Endodermal cell (in vitro differentiated cells): Measurements from ENCODE around the gene CEACAM19. TPM values are rescaled to one million over a fixed set of nuclear protein-coding genes. Genes with fewer than 3 reads are reported as not detected.

Experiments
- DNase-seq: peaks from one replicate; pipeline ENCODE4 v3.0.0-alpha.2; 2017
- H3K27ac ChIP-seq: 2 replicates; pipeline ENCODE4 v1.5.1; 2013; ENCODE audit warnings: mild to moderate bottlenecking, low read depth, low read length, moderate library complexity
- H3K27me3 ChIP-seq: 2 replicates; pipeline ENCODE4 v1.6.1; 2013; ENCODE audit warnings: mild to moderate bottlenecking, low read length, moderate library complexity; ENCODE audit not compliant: insufficient read depth, control insufficient read depth, poor library complexity, severe bottlenecking
- H3K36me3 ChIP-seq: 2 replicates; pipeline ENCODE4 v1.7.0; 2013; ENCODE audit warnings: mild to moderate bottlenecking, low read length, moderate library complexity; ENCODE audit not compliant: control insufficient read depth, insufficient read depth
- H3K4me1 ChIP-seq: one replicate; pipeline ENCODE4 v1.7.0; 2013; ENCODE audit warnings: low read length; ENCODE audit not compliant: control insufficient read depth, insufficient read depth
- H3K4me3 ChIP-seq: 2 replicates; pipeline ENCODE4 v1.5.1; 2013; ENCODE audit warnings: mild to moderate bottlenecking, low read length, moderate library complexity
- H3K9ac ChIP-seq: 2 replicates; pipeline ENCODE4 v1.6.1; 2013; ENCODE audit warnings: mild to moderate bottlenecking, low read length, moderate library complexity; ENCODE audit not compliant: poor library complexity, severe bottlenecking; ENCODE audit errors: extremely low read depth
- H3K9me3 ChIP-seq: 2 replicates; pipeline ENCODE4 v1.6.1; 2013; ENCODE audit warnings: mild to moderate bottlenecking, low read length, moderate library complexity; ENCODE audit not compliant: control insufficient read depth
- H3K27ac Mint-ChIP-seq: 2 replicates; pipeline ENCODE4 v1.8.0; 2020; ENCODE audit warnings: mixed read lengths
- H3K27me3 Mint-ChIP-seq: 2 replicates; pipeline ENCODE4 v1.8.0; 2021; ENCODE audit warnings: mild to moderate bottlenecking, mixed read lengths; ENCODE audit not compliant: insufficient read depth
- H3K36me3 Mint-ChIP-seq: 2 replicates; pipeline ENCODE4 v1.8.0; 2020; ENCODE audit warnings: low read depth, mixed read lengths
- H3K4me1 Mint-ChIP-seq: 2 replicates; pipeline ENCODE4 v1.8.0; 2020; ENCODE audit warnings: mixed read lengths
- H3K4me3 Mint-ChIP-seq: 2 replicates; pipeline ENCODE4 v1.8.0; 2020; ENCODE audit warnings: mild to moderate bottlenecking, moderate library complexity, mixed read lengths
- H3K9me3 Mint-ChIP-seq: 2 replicates; pipeline ENCODE4 v1.8.0; 2020; ENCODE audit warnings: mild to moderate bottlenecking, mixed read lengths
- CTCF ChIP-seq: fragments of 200-600 bp; sonication (generic); conservative IDR thresholded peaks from 2 replicates; pipeline ENCODE4 v1.5.0; 2021; ENCODE audit warnings: antibody characterized with exemption, mild to moderate bottlenecking
- WGBS, 2 experiments: methylation state at CpG; one replicate each; pipeline versions ENCODE4 v1.1.5 to v1.1.7; 2013; ENCODE audit warnings: missing lambda C conversion rate in 2 of 2, mixed read lengths in 1 of 2; ENCODE audit not compliant: insufficient coverage in 1 of 2, insufficient read length in 1 of 2; 5-methylcytosine and 5-hydroxymethylcytosine counted together
- long read RNA-seq, 4 experiments: library from polyadenylated mRNA in 2 of 4; library from RNA in 1 of 4; library from capped mRNA in 1 of 4; stranded (forward) in 3 of 4; unstranded in 1 of 4; transcript quantifications; one replicate each; pipeline ENCODE4 v2.0.0, GENCODE V29; 2020 to 2021; ENCODE audit warnings: inconsistent platforms in 1 of 4
- polyA plus RNA-seq, 2 experiments: library from polyadenylated mRNA; stranded (reverse); fragments of 50-300 nt; gene quantifications; one replicate each; pipeline ENCODE4 v1.2.3, GENCODE V29; 2013
- total RNA-seq, 2 donors: library from RNA; stranded (reverse); fragmentation: NEBNext Ultra II Directional in 1 of 2; extraction: Animal tissue kit (Norgen Biotek cat#: 25700) in 1 of 2; gene quantifications; 2 replicates in 1 of 2; 3 replicates in 1 of 2; pipeline ENCODE4 v1.2.1, GENCODE V29; 2021

The CEACAM19 gene
- total RNA-seq = 1 to 10 TPM; 2.2 to 2.8 TPM
- 2.3 TPM for polyA plus RNA-seq (2013, experiment 1 of 2)
- 2.2 TPM for polyA plus RNA-seq (2013, experiment 2 of 2)
- long read RNA-seq, experiment 1, partial matches to known transcripts = 0 of 1 reads
- long read RNA-seq, experiment 1, other reads (novel, unspliced or antisense) = 1 of 1 reads
- long read RNA-seq, experiment 2, partial matches to known transcripts = 0 of 2 reads
- long read RNA-seq, experiment 2, other reads (novel, unspliced or antisense) = 2 of 2 reads
- long read RNA-seq, experiment 3, partial matches to known transcripts = 0 of 3 reads
- long read RNA-seq, experiment 3, other reads (novel, unspliced or antisense) = 3 of 3 reads
- long read RNA-seq, experiment 4, partial matches to known transcripts = 0 of 1 reads
- long read RNA-seq, experiment 4, other reads (novel, unspliced or antisense) = 1 of 1 reads

GRCh38 chr19:44671400-44671799, at the start of gene CEACAM19:
CEACAM19 (plus strand) TSS chr19:44671482; CDS start chr19:44671932, 450 bp downstream.
- H3K4me1 ChIP-seq = no peaks in the 10 kb centered on the region
- H3K27me3 ChIP-seq = no peaks in the 10 kb centered on the region
- H3K36me3 ChIP-seq = no peaks in the 10 kb centered on the region
- Mint-ChIP-seq H3K4me3 (no peak within 1 kb of the TSS), H3K36me3 (no peaks in the 10 kb centered on the region), H3K4me1 (no peaks in the 10 kb centered on the region), H3K9me3 (no peaks in the 10 kb centered on the region), H3K27ac (no peak within 1 kb of the TSS), H3K27me3 (peaks cover 6% of the 10 kb centered on the region)
- no peaks in the 10 kb centered on the region for H3K9me3 ChIP-seq
- H3K9ac ChIP-seq = no peak within 1 kb of the TSS
- no peak for DNase-seq
- WGBS, 2 experiments = 83 to 92% methylated on average over 2 of the region's 2 CpGs
- no peak within 1 kb of the TSS for H3K4me3 ChIP-seq
- no peak for TF ChIP-seq CTCF
- H3K27ac ChIP-seq = no peak within 1 kb of the TSS

DNA sequence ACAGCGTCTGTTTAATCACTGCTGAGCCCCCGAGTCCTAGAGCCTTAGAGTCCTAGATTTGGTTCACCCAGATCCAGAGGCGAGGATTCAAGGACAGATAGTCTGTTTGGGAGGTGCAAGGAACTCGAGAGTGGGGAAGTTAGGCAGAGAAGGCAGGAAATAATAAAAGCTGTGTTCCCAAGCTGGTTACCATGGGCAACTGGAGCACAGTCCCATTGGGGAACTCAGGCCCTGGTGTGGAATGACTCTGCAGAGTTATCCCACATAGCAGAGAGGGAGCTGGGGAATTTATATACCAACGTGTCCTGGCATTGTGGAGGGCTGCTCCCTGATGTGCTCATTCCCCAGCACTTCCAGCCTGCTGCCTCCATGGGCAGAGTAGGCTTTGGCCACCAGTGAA, 48.2 kb upstream of the CEACAM19 start:
- DNase-seq = no peak
- Histone ChIP-seq H3K4me1 (no peaks in the 10 kb centered on the region), H3K27me3 (no peaks in the 10 kb centered on the region), H3K36me3 (no peaks in the 10 kb centered on the region), H3K27ac (no peak overlapping the region), H3K9me3 (no peaks in the 10 kb centered on the region), H3K4me3 (no peak overlapping the region), H3K9ac (no peak overlapping the region)
- H3K27me3 Mint-ChIP-seq = peaks cover 2% of the 10 kb centered on the region
- no peaks in the 10 kb centered on the region for H3K36me3 Mint-ChIP-seq
- H3K27ac Mint-ChIP-seq = peak overlapping the region; percentile 14
- no peak for TF ChIP-seq CTCF
- WGBS, 2 experiments = 85 to 89% methylated on average over 3 to 5 of the region's 5 CpGs
- no peak overlapping the region for H3K4me3 Mint-ChIP-seq
- no peaks in the 10 kb centered on the region for H3K9me3 Mint-ChIP-seq
- H3K4me1 Mint-ChIP-seq = peaks cover 6% of the 10 kb centered on the region

GRCh38 chr19:44623626-44624025, 47.7 kb upstream of the CEACAM19 start:
- Histone ChIP-seq H3K9ac (no peak overlapping the region), H3K4me3 (no peak overlapping the region), H3K27ac (no peak overlapping the region), H3K27me3 (no peaks in the 10 kb centered on the region), H3K9me3 (no peaks in the 10 kb centered on the region), H3K36me3 (no peaks in the 10 kb centered on the region), H3K4me1 (no peaks in the 10 kb centered on the region)
- no peak for DNase-seq
- no peak for TF ChIP-seq CTCF
- Mint-ChIP-seq H3K4me1 (peaks cover 6% of the 10 kb centered on the region), H3K27me3 (peaks cover 2% of the 10 kb centered on the region), H3K27ac (no peak overlapping the region), H3K9me3 (no peaks in the 10 kb centered on the region), H3K4me3 (no peak overlapping the region), H3K36me3 (no peaks in the 10 kb centered on the region)
- 89 to 97% methylated on average over 3 to 4 of the region's 4 CpGs for WGBS, 2 experiments
